H9 (cell line): ENCODE results near the gene FAT4. TPM values are rescaled to one million over a fixed set of nuclear protein-coding genes. Genes with fewer than 3 reads are reported as not detected.

ENCODE experiments used
- DNase-seq: peaks from one replicate; pipeline ENCODE4 v3.0.0-alpha.2; 2017
- H2AFZ ChIP-seq: one replicate; pipeline ENCODE4 v1.6.1; 2013; ENCODE audit warnings: mild to moderate bottlenecking, low read length, control low read depth, moderate library complexity
- H2AK5ac ChIP-seq: 2 replicates; pipeline ENCODE4 v1.6.1; 2013; ENCODE audit warnings: low read length, control low read depth, mixed read lengths; ENCODE audit not compliant: insufficient read length
- H2BK120ac ChIP-seq: one replicate; pipeline ENCODE4 v1.6.1; 2013; ENCODE audit warnings: low read depth, mild to moderate bottlenecking, low read length, control low read depth, inconsistent platforms; ENCODE audit not compliant: poor library complexity, severe bottlenecking
- H2BK12ac ChIP-seq: 2 replicates; pipeline ENCODE4 v1.6.1; 2013; ENCODE audit warnings: low read length, control low read depth, mixed read lengths, low read depth; ENCODE audit not compliant: insufficient read length
- H2BK15ac ChIP-seq: 2 replicates; pipeline ENCODE4 v1.6.1; 2013; ENCODE audit warnings: low read depth, low read length, control low read depth
- H2BK20ac ChIP-seq: one replicate; pipeline ENCODE4 v1.6.1; 2013; ENCODE audit warnings: low read depth, mild to moderate bottlenecking, low read length, control low read depth, inconsistent platforms; ENCODE audit not compliant: poor library complexity, severe bottlenecking
- H2BK5ac ChIP-seq: 2 replicates; pipeline ENCODE4 v1.6.1; 2013; ENCODE audit warnings: low read length, control low read depth, mixed read lengths; ENCODE audit not compliant: insufficient read length
- H3K14ac ChIP-seq: 2 replicates; pipeline ENCODE4 v1.6.1; 2013; ENCODE audit warnings: low read length, control low read depth; ENCODE audit not compliant: insufficient read depth
- H3K18ac ChIP-seq: 2 replicates; pipeline ENCODE4 v1.6.1; 2013; ENCODE audit warnings: low read depth, mild to moderate bottlenecking, mixed read lengths, low read length, control low read depth; ENCODE audit not compliant: insufficient read length
- H3K23ac ChIP-seq: 2 replicates; pipeline ENCODE4 v1.6.1; 2013; ENCODE audit warnings: low read length, control low read depth, mixed read lengths, low read depth; ENCODE audit not compliant: insufficient read length
- H3K23me2 ChIP-seq: 2 replicates; pipeline ENCODE4 v1.6.1; 2013; ENCODE audit warnings: low read depth, mild to moderate bottlenecking, mixed read lengths, low read length, control low read depth; ENCODE audit not compliant: insufficient read length, poor library complexity, severe bottlenecking
- H3K27ac ChIP-seq: 2 replicates; pipeline ENCODE4 v1.5.1; 2013; ENCODE audit warnings: low read length, control low read depth, mixed read lengths, low read depth; ENCODE audit not compliant: insufficient read length
- H3K27me3 ChIP-seq: 2 replicates; pipeline ENCODE4 v1.6.1; 2013; ENCODE audit warnings: low read length, control low read depth, inconsistent platforms; ENCODE audit not compliant: insufficient read depth
- H3K4ac ChIP-seq: 2 replicates; pipeline ENCODE4 v1.6.1; 2013; ENCODE audit warnings: low read depth, mild to moderate bottlenecking, control low read depth, inconsistent platforms, low read length, moderate library complexity
- H3K4me1 ChIP-seq: 2 replicates; pipeline ENCODE4 v1.6.1; 2013; ENCODE audit warnings: low read length, control low read depth, inconsistent platforms; ENCODE audit not compliant: insufficient read depth
- H3K4me2 ChIP-seq: 2 replicates; pipeline ENCODE4 v1.6.1; 2013; ENCODE audit warnings: low read length, control low read depth, mixed read lengths; ENCODE audit not compliant: insufficient read length, insufficient read depth
- H3K56ac ChIP-seq: 2 replicates; pipeline ENCODE4 v1.6.1; 2013; ENCODE audit warnings: low read depth, mild to moderate bottlenecking, mixed read lengths, low read length, control low read depth; ENCODE audit not compliant: insufficient read length
- H3K79me1 ChIP-seq: 2 replicates; pipeline ENCODE4 v1.6.1; 2013; ENCODE audit warnings: low read depth, mild to moderate bottlenecking, moderate library complexity, low read length, control low read depth, inconsistent platforms; ENCODE audit not compliant: insufficient read depth, poor library complexity, severe bottlenecking
- H3K79me2 ChIP-seq: 2 replicates; pipeline ENCODE4 v1.6.1; 2013; ENCODE audit warnings: low read length, control low read depth, inconsistent platforms; ENCODE audit not compliant: insufficient read depth
- H3K9ac ChIP-seq: 2 replicates; pipeline ENCODE4 v1.6.1; 2013; ENCODE audit warnings: low read length, control low read depth, mixed read lengths; ENCODE audit not compliant: insufficient read length; ENCODE audit errors: extremely low read depth
- H3K9me3 ChIP-seq: one replicate; pipeline ENCODE4 v1.6.1; 2013; ENCODE audit warnings: low read depth, low read length, inconsistent platforms; ENCODE audit not compliant: control insufficient read depth
- H3T11ph ChIP-seq: one replicate; pipeline ENCODE4 v1.6.1; 2013; ENCODE audit warnings: mild to moderate bottlenecking, low read length, control low read depth, inconsistent platforms
- H4K20me1 ChIP-seq: one replicate; pipeline ENCODE4 v1.6.1; 2013; ENCODE audit not compliant: control insufficient read depth, insufficient read length, insufficient read depth
- H4K5ac ChIP-seq: 2 replicates; pipeline ENCODE4 v1.6.1; 2013; ENCODE audit warnings: low read depth, mild to moderate bottlenecking, mixed read lengths, low read length, control low read depth; ENCODE audit not compliant: insufficient read length
- H4K8ac ChIP-seq: replicated peaks from 2 replicates; pipeline ENCODE4 v1.6.1; 2013; ENCODE audit warnings: low read length, control low read depth, mixed read lengths, low read depth; ENCODE audit not compliant: insufficient read length
- H4K91ac ChIP-seq: 2 replicates; pipeline ENCODE4 v1.6.1; 2013; ENCODE audit warnings: low read depth, mild to moderate bottlenecking, moderate library complexity, mixed read lengths, low read length, control low read depth; ENCODE audit not compliant: insufficient read length
- H3K27ac Mint-ChIP-seq, 3 experiments: 2 replicates in 2 of 3; 3 replicates in 1 of 3; pipeline ENCODE4 v1.8.0; 2020 to 2021; ENCODE audit warnings: mixed read lengths in 3 of 3, mild to moderate bottlenecking in 1 of 3, moderate library complexity in 1 of 3
- H3K27me3 Mint-ChIP-seq: 2 replicates; pipeline ENCODE4 v1.8.0; 2021; ENCODE audit warnings: low read depth, mild to moderate bottlenecking, moderate library complexity, mixed read lengths
- H3K36me3 Mint-ChIP-seq, 3 experiments: 2 replicates in 2 of 3; 3 replicates in 1 of 3; pipeline ENCODE4 v1.8.0; 2020 to 2021; ENCODE audit warnings: low read depth in 3 of 3, mixed read lengths in 3 of 3; ENCODE audit not compliant: insufficient read depth in 1 of 3
- H3K4me1 Mint-ChIP-seq, 2 experiments: 2 replicates each; pipeline ENCODE4 v1.8.0; 2020; ENCODE audit warnings: mixed read lengths in 2 of 2
- H3K4me3 Mint-ChIP-seq, 2 experiments: 2 replicates in 1 of 2; 3 replicates in 1 of 2; pipeline ENCODE4 v1.8.0; 2020 to 2021; ENCODE audit warnings: mild to moderate bottlenecking in 2 of 2, mixed read lengths in 2 of 2, moderate library complexity in 1 of 2
- H3K9me3 Mint-ChIP-seq, 2 experiments: 2 replicates in 1 of 2; 3 replicates in 1 of 2; pipeline ENCODE4 v1.8.0; 2020; ENCODE audit warnings: mild to moderate bottlenecking in 2 of 2, mixed read lengths in 2 of 2, moderate library complexity in 1 of 2
- WGBS: extraction: QIAGEN DNeasy Blood & Tissue Kit; methylation state at CpG from one replicate; pipeline ENCODE4 v1.1.7; 2013; ENCODE audit warnings: missing lambda C conversion rate, low lambda C conversion rate, mixed read lengths; ENCODE audit not compliant: insufficient read length; ENCODE audit errors: extremely low coverage; 5-methylcytosine and 5-hydroxymethylcytosine counted together
- total RNA-seq: library from RNA; stranded (reverse); gene quantifications from 2 replicates; pipeline ENCODE4 v1.2.1, GENCODE V29; 2021
- TF ChIP-seq, protein P1 (sequence below): fragments of 200-600 bp; sonication (generic); conservative IDR thresholded peaks from 3 replicates; pipeline ENCODE4 v1.8.0; 2021; ENCODE audit warnings: antibody characterized with exemption, mild to moderate bottlenecking

FAT4 gene
- total RNA-seq, 1 experiment from 2014 or later, result 6.9 TPM

- H4K91ac ChIP-seq, result no peak overlapping the region
- H2BK15ac ChIP-seq, result no peak overlapping the region
- WGBS, result no CpG with 5 or more reads among the region's 3 CpGs
- no peak overlapping the region for H2BK12ac ChIP-seq
- H3K27me3 ChIP-seq, result no peaks in the 10 kb centered on the region
- no peak overlapping the region for H3K4me2 ChIP-seq
- no peaks in the 10 kb centered on the region for H3K79me1 ChIP-seq
- no peaks in the 10 kb centered on the region for H3K79me2 ChIP-seq
- H3K18ac ChIP-seq, result no peak overlapping the region
- H3K4me1 Mint-ChIP-seq, result peaks cover under 1 to 1% of the 10 kb centered on the region in 2 experiments
- no peak overlapping the region for H4K5ac ChIP-seq
- H2BK5ac ChIP-seq, result no peak overlapping the region
- H3K23me2 ChIP-seq, result no peaks in the 10 kb centered on the region
- no peak overlapping the region for H3T11ph ChIP-seq
- H3K56ac ChIP-seq, result no peak overlapping the region
- no peak overlapping the region for H3K27ac ChIP-seq
- no peak overlapping the region for H3K4ac ChIP-seq
- no peak overlapping the region for H2BK20ac ChIP-seq
- no peaks in the 10 kb centered on the region for H3K36me3 Mint-ChIP-seq
- no peak overlapping the region for H4K8ac ChIP-seq
- TF ChIP-seq, protein P1, sequence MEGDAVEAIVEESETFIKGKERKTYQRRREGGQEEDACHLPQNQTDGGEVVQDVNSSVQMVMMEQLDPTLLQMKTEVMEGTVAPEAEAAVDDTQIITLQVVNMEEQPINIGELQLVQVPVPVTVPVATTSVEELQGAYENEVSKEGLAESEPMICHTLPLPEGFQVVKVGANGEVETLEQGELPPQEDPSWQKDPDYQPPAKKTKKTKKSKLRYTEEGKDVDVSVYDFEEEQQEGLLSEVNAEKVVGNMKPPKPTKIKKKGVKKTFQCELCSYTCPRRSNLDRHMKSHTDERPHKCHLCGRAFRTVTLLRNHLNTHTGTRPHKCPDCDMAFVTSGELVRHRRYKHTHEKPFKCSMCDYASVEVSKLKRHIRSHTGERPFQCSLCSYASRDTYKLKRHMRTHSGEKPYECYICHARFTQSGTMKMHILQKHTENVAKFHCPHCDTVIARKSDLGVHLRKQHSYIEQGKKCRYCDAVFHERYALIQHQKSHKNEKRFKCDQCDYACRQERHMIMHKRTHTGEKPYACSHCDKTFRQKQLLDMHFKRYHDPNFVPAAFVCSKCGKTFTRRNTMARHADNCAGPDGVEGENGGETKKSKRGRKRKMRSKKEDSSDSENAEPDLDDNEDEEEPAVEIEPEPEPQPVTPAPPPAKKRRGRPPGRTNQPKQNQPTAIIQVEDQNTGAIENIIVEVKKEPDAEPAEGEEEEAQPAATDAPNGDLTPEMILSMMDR, result no peak
- H3K27ac Mint-ChIP-seq, result no peak overlapping the region
- H3K4me3 Mint-ChIP-seq, result no peak overlapping the region
- H2AFZ ChIP-seq, result no peak overlapping the region
- no peak overlapping the region for H3K14ac ChIP-seq
- H2AK5ac ChIP-seq, result no peak overlapping the region
- H3K9ac ChIP-seq, result no peak overlapping the region
- no peaks in the 10 kb centered on the region for H3K27me3 Mint-ChIP-seq
- no peak for DNase-seq
- H2BK120ac ChIP-seq, result no peak overlapping the region
- no peaks in the 10 kb centered on the region for H3K9me3 ChIP-seq
- H3K9me3 Mint-ChIP-seq, result no peaks in the 10 kb centered on the region; a peak in 1 of 5 replicates
- no peak overlapping the region for H3K23ac ChIP-seq
- H4K20me1 ChIP-seq, result no peaks in the 10 kb centered on the region
- no peaks in the 10 kb centered on the region for H3K4me1 ChIP-seq
Observed at GRCh38 chr4:125277790-125278189, 37.0 kb upstream of the FAT4 start.
